ENCODE measurements around the gene SPG11. TPM values are rescaled to one million over a fixed set of nuclear protein-coding genes. Genes with fewer than 3 reads are reported as not detected.

The SPG11 gene
- total RNA-seq, 1 donor from 2014 or later = 30.2 TPM

GRCh38 chr15:44519537-44519936 lies 143.9 kb downstream of the SPG11 start:
- no peak for DNase-seq (ENCODE audit: low read depth in 2 of 2)

DNA sequence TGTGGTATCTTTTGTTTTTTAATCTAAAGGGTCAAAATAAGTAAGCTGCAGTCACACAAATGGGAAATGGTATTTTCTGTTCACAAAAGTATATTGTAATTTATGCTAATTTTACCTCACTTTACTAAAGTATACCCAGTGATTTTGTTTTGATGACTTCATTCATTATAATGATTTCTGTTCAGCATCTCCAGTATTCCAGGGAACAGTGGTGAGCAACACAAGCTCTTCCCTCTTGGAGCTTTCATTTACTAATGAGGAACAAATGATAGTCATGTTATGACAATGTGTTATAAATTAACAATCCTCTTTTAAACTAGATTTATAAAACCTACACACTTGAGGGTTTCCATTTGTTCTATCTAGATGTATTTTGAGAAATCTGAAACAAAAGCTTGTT lies 147.0 kb downstream of the SPG11 start:
- DNase-seq (ENCODE audit: low read depth in 2 of 2) = no peak

Other genes with a start within 250 kb of the SPG11 start
- gene CTDSPL2, start 236.0 kb downstream of the SPG11 start, total RNA-seq = 62.8 and 77.7 TPM in 2 replicates
- 35.3 and 46.5 TPM in 2 replicates for gene EIF3J, start 126.5 kb downstream of the SPG11 start, total RNA-seq
- under 0.01 and 0.13 TPM in 2 replicates for gene PATL2, start 47.7 kb upstream of the SPG11 start, total RNA-seq
- 1,733 and 2,154 TPM in 2 replicates for gene B2M, start 47.9 kb upstream of the SPG11 start, total RNA-seq
- gene TRIM69, start 72.9 kb upstream of the SPG11 start, total RNA-seq = 7.6 and 8.5 TPM in 2 replicates